RWPE2 (cell line): Measurements from ENCODE around the gene PLCG2.

Experiments used
- ATAC-seq: fragments of 200-7000 bp; cut with Tn5 transposase; 3 replicates; pipeline ENCODE4 v1.9.1; 2021; ENCODE audit warnings: low read depth
- DNase-seq: peaks from one replicate; pipeline ENCODE4 v3.0.0-alpha.2; 2020; ENCODE audit warnings: low spot score
- H3K27ac ChIP-seq: fragments of 450-650 bp; 2 replicates; pipeline ENCODE4 v1.5.1; 2017; ENCODE audit warnings: mild to moderate bottlenecking; ENCODE audit not compliant: poor library complexity, severe bottlenecking
- H3K27me3 ChIP-seq: fragments of 250-450 bp; sonication (Bioruptor Pico); 2 replicates; pipeline ENCODE4 v1.5.1; 2021; ENCODE audit warnings: mild to moderate bottlenecking, moderate library complexity; ENCODE audit not compliant: insufficient read depth, poor library complexity, severe bottlenecking
- H3K36me3 ChIP-seq: fragments of 250-450 bp; sonication (Bioruptor Pico); 2 replicates; pipeline ENCODE4 v1.5.1; 2020; ENCODE audit warnings: low read depth, mild to moderate bottlenecking, moderate library complexity
- H3K4me1 ChIP-seq: fragments of 250-450 bp; sonication (Bioruptor Pico); 2 replicates; pipeline ENCODE4 v1.5.1; 2021; ENCODE audit warnings: mild to moderate bottlenecking, moderate library complexity; ENCODE audit not compliant: insufficient read depth, poor library complexity, severe bottlenecking
- H3K4me3 ChIP-seq: fragments of 250-450 bp; sonication (Bioruptor Pico); 2 replicates; pipeline ENCODE4 v1.5.1; 2021; ENCODE audit warnings: mild to moderate bottlenecking, moderate library complexity; ENCODE audit not compliant: severe bottlenecking
- H3K9me3 ChIP-seq: fragments of 250-450 bp; sonication (Bioruptor Pico); 2 replicates; pipeline ENCODE4 v1.5.1; 2021; ENCODE audit warnings: mild to moderate bottlenecking, moderate library complexity; ENCODE audit not compliant: severe bottlenecking
- TF ChIP-seq, protein P1 (sequence below): fragments of 450-650 bp; IDR thresholded peaks from one replicate; pipeline ENCODE4 v1.5.1; 2017; ENCODE audit warnings: mild to moderate bottlenecking, moderate library complexity; ENCODE audit not compliant: poor library complexity, severe bottlenecking

PLCG2 gene

DNA sequence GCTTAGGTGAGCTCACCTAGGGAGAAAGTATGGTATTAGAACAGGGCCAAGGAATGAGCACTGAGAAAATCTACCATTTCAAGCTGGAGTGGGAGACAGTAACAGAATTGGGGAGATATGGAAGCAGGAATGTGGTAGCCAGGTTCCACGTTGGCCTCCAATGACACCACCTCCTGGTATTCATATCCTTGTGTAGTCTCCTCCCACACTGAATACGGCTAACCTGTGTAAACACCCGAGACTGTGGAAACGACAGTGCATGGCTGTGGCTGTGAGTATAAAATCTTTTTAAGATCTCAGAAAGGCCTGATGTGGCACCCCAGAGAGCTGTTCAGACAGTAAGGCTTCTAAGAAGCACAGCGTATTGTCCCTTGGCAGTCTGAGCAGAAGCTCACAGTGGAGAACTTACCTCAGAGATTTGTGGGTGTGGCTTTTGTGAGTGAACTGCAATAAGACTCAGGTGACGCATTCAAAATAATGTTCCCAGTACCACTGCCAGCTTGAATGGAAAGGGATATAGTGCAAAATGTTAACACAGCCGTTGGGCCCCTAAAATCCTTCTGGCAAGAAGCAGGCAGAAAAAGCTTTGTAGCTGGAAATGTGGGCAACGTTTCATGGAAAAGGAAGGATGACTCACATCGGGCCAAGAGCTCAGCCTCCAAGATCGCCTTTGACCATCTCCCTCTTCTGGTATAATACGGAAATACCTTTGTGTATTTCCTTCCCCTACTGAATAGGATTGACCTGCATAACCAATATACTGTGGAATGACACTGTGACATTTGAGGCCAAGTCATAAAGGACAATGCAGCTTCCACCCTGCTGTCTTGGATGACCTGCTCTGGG is 217.8 kb downstream of the PLCG2 start:
- H3K4me1 ChIP-seq = peaks cover 25% of the 10 kb centered on the region
- no peaks in the 10 kb centered on the region for H3K9me3 ChIP-seq
- no peaks in the 10 kb centered on the region for H3K27me3 ChIP-seq
- H3K36me3 ChIP-seq = peaks cover 27% of the 10 kb centered on the region
- TF ChIP-seq, protein P1, sequence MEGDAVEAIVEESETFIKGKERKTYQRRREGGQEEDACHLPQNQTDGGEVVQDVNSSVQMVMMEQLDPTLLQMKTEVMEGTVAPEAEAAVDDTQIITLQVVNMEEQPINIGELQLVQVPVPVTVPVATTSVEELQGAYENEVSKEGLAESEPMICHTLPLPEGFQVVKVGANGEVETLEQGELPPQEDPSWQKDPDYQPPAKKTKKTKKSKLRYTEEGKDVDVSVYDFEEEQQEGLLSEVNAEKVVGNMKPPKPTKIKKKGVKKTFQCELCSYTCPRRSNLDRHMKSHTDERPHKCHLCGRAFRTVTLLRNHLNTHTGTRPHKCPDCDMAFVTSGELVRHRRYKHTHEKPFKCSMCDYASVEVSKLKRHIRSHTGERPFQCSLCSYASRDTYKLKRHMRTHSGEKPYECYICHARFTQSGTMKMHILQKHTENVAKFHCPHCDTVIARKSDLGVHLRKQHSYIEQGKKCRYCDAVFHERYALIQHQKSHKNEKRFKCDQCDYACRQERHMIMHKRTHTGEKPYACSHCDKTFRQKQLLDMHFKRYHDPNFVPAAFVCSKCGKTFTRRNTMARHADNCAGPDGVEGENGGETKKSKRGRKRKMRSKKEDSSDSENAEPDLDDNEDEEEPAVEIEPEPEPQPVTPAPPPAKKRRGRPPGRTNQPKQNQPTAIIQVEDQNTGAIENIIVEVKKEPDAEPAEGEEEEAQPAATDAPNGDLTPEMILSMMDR = peak; percentile 68
- H3K27ac ChIP-seq = peak overlapping the region; percentile 78
- ATAC-seq (peak; percentile 74), DNase-seq (no peak)
- no peak overlapping the region for H3K4me3 ChIP-seq

DNA sequence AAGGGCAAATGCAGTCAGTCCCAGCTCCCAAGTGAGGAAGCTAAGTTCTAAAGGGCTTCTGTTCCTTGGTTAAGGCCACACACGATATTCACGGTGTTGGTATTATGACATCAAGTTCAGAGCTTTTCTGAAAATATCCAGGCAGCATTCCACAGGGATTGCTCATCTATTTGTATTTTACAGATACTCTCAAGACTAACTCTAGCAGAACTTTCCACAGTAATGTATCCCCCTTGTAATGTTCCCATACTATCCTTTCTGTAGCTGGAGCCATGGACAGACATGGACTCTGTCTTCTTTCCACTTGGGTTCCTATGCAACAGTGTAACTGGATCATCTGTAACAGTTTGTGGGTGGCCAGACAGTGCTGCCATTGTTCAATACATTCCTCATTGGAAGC is 218.6 kb downstream of the PLCG2 start:
- Histone ChIP-seq H3K27ac (peak overlapping the region; percentile 78), H3K27me3 (no peaks in the 10 kb centered on the region), H3K9me3 (no peaks in the 10 kb centered on the region), H3K36me3 (peaks cover 30% of the 10 kb centered on the region), H3K4me1 (peaks cover 25% of the 10 kb centered on the region), H3K4me3 (no peak overlapping the region)
- peak; percentile 85 for ATAC-seq
- no peak for DNase-seq
- TF ChIP-seq, protein P1 = no peak

DNA sequence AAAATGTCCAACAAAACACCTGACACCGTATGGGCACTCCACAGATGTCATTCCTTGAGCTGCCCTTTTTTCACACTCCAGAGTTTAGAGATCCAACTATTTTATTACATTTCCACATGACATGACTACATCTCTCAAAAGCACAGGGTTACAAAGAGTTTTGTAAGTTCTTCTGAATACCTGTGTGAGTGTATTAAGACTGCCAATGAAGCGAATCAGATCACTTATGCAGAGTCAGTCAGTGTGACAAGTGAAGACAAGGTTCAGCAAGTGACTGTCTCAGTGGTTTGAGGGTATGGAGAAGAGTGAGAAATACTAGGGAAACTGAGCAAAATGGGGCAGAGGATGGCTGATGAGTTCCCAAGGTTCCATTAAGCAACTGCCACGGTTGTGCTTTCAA is 223.7 kb downstream of the PLCG2 start:
- Histone ChIP-seq H3K27me3 (no peaks in the 10 kb centered on the region), H3K27ac (no peak overlapping the region), H3K9me3 (no peaks in the 10 kb centered on the region), H3K4me1 (peaks cover 4% of the 10 kb centered on the region), H3K4me3 (no peak overlapping the region), H3K36me3 (peaks cover 53% of the 10 kb centered on the region)
- DNase-seq = no peak
- TF ChIP-seq, protein P1 = no peak
- ATAC-seq = no peak

DNA sequence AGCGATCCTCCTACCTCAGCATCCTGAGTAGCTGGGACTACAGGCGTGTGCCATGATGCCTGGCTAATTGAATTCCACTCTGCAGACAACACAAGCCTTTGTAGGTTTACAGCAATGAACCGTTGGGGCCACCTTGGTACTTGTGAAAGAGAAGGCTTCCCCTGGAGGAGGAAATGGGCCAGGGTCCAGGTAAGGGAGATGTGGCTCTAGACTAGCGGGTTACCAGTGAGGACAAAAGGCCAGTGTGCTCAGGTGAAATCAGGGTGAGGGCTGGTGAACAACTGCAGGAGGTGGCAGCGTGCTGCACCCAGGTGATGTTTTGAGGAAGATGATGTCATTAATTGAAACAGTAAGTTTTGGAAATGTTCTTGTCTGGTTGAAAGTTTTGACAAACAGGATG is 225.5 kb downstream of the PLCG2 start:
- Histone ChIP-seq H3K4me1 (no peaks in the 10 kb centered on the region), H3K36me3 (peaks cover 48% of the 10 kb centered on the region), H3K27ac (no peak overlapping the region), H3K27me3 (no peaks in the 10 kb centered on the region), H3K4me3 (no peak overlapping the region), H3K9me3 (no peaks in the 10 kb centered on the region)
- ATAC-seq (no peak), DNase-seq (no peak)
- TF ChIP-seq, protein P1 = no peak
